ENCODE measurements around the gene CCDC88B. TPM values are rescaled to one million over a fixed set of nuclear protein-coding genes. Genes with fewer than 3 reads are reported as not detected.

The CCDC88B gene
- total RNA-seq, 1 experiment from 2014 or later, result 3.6 TPM

DNA sequence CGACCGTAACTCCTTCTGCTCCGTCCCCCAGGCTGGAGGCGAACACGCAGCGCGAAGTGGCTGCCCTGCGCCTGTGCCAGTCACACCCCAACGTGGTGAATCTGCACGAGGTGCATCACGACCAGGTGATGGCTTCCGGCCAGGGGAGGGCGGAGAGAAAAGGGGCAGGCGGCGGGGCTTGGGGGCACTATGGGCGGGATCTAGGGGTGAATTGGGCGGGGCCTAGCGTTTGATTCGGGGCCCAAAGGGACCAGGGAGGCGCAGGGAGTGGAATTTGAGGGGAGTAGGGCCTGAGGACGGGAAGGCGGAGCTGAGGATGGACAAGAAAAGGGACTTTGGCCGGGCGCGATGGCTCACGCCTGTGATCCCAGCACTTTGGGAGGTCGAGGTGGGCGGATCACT, 28.7 kb downstream of the CCDC88B start:
- Histone ChIP-seq H3K9me3 (no peaks in the 10 kb centered on the region), H3K36me3 (ENCODE audit: control insufficient read depth, insufficient read depth, low read length) (peaks cover 2% of the 10 kb centered on the region), H3K4me3 (ENCODE audit: low read depth, low read length) (no peak overlapping the region), H3K27me3 (replicated peaks; ENCODE audit: control insufficient read depth, insufficient read depth, low read length) (no peaks in the 10 kb centered on the region), H3K4me1 (peaks cover 11% of the 10 kb centered on the region)
- H3K4me3 Mint-ChIP-seq (ENCODE audit: unreplicated experiment), result no peak overlapping the region
- intact Hi-C loops (cut with micrococcal nuclease; ENCODE audit: unreplicated experiment), result no loop called here
- POLR2A ChIA-PET, result no interaction called here
- TF ChIP-seq, protein P1, sequence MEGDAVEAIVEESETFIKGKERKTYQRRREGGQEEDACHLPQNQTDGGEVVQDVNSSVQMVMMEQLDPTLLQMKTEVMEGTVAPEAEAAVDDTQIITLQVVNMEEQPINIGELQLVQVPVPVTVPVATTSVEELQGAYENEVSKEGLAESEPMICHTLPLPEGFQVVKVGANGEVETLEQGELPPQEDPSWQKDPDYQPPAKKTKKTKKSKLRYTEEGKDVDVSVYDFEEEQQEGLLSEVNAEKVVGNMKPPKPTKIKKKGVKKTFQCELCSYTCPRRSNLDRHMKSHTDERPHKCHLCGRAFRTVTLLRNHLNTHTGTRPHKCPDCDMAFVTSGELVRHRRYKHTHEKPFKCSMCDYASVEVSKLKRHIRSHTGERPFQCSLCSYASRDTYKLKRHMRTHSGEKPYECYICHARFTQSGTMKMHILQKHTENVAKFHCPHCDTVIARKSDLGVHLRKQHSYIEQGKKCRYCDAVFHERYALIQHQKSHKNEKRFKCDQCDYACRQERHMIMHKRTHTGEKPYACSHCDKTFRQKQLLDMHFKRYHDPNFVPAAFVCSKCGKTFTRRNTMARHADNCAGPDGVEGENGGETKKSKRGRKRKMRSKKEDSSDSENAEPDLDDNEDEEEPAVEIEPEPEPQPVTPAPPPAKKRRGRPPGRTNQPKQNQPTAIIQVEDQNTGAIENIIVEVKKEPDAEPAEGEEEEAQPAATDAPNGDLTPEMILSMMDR (IDR thresholded peaks at IDR 0.05; ENCODE audit: insufficient read depth in 1 of 2, low read depth in 1 of 2, low read length in 1 of 2, severe bottlenecking in 1 of 2, unreplicated experiment in 1 of 2), result no peak
- no peak for DNase-seq
- peaks cover 15% of the 10 kb centered on the region for H3K4me1 Mint-ChIP-seq (ENCODE audit: low read depth, unreplicated experiment)
- no peak overlapping the region for H3K27ac Mint-ChIP-seq (ENCODE audit: unreplicated experiment)
- no TSS peak for BruUV-seq (replicated peaks)
- H3K36me3 Mint-ChIP-seq (ENCODE audit: insufficient read depth, unreplicated experiment), result peaks cover 89% of the 10 kb centered on the region
- no peaks in the 10 kb centered on the region for H3K9me3 Mint-ChIP-seq (ENCODE audit: unreplicated experiment)
- CTCF ChIA-PET, result no interaction called here
- no peaks in the 10 kb centered on the region for H3K27me3 Mint-ChIP-seq (ENCODE audit: insufficient read depth, unreplicated experiment)

- Histone ChIP-seq H3K36me3 (ENCODE audit: control insufficient read depth, insufficient read depth, low read length) (peaks cover 2% of the 10 kb centered on the region), H3K4me3 (ENCODE audit: low read depth, low read length) (no peak overlapping the region), H3K27me3 (replicated peaks; ENCODE audit: control insufficient read depth, insufficient read depth, low read length) (no peaks in the 10 kb centered on the region), H3K4me1 (peaks cover 13% of the 10 kb centered on the region), H3K9me3 (no peaks in the 10 kb centered on the region)
- no peak overlapping the region for H3K27ac Mint-ChIP-seq (ENCODE audit: unreplicated experiment)
- no peak overlapping the region for H3K4me3 Mint-ChIP-seq (ENCODE audit: unreplicated experiment)
- intact Hi-C loops (cut with micrococcal nuclease; ENCODE audit: unreplicated experiment), result no loop called here
- no peaks in the 10 kb centered on the region for H3K9me3 Mint-ChIP-seq (ENCODE audit: unreplicated experiment)
- no peaks in the 10 kb centered on the region for H3K27me3 Mint-ChIP-seq (ENCODE audit: insufficient read depth, unreplicated experiment)
- ChIA-PET POLR2A (no interaction called here), CTCF (no interaction called here)
- TF ChIP-seq, protein P1 (IDR thresholded peaks at IDR 0.05; ENCODE audit: insufficient read depth in 1 of 2, low read depth in 1 of 2, low read length in 1 of 2, severe bottlenecking in 1 of 2, unreplicated experiment in 1 of 2), result no peak
- DNase-seq, result no peak
- H3K36me3 Mint-ChIP-seq (ENCODE audit: insufficient read depth, unreplicated experiment), result peaks cover 84% of the 10 kb centered on the region
- H3K4me1 Mint-ChIP-seq (ENCODE audit: low read depth, unreplicated experiment), result peaks cover 15% of the 10 kb centered on the region
- BruUV-seq (replicated peaks), result no TSS peak
Observed at GRCh38 chr11:64369440-64370421, 29.7 kb downstream of the CCDC88B start.

DNA sequence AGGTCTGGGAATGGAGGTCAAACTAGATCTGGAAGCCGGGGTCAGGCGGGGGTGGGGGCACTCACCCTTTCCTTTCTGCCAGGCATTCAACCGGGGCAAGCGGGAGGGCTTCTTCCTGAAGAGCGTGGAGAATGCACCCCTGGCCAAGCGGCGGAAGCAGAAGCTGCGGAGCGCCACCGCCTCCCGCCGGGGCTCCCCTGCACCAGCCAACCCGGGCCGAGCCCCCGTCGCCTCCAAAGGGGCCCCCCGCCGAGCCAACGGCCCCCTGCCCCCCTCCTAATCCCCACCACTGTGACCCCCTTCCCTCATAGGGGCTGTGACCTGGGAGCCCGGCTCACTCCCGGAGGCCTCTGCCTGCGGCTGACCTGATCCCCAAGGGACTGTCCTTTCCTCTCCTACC, 31.2 kb downstream of the CCDC88B start:
- no peaks in the 10 kb centered on the region for H3K27me3 Mint-ChIP-seq (ENCODE audit: insufficient read depth, unreplicated experiment)
- BruUV-seq (replicated peaks), result no TSS peak
- no peak for DNase-seq
- POLR2A ChIA-PET, result no interaction called here
- no peaks in the 10 kb centered on the region for H3K9me3 Mint-ChIP-seq (ENCODE audit: unreplicated experiment)
- no peak overlapping the region for H3K4me3 Mint-ChIP-seq (ENCODE audit: unreplicated experiment)
- H3K36me3 ChIP-seq (ENCODE audit: control insufficient read depth, insufficient read depth, low read length), result no peaks in the 10 kb centered on the region; the same call in 1 of the 2 replicates
- H3K36me3 Mint-ChIP-seq (ENCODE audit: insufficient read depth, unreplicated experiment), result peaks cover 69% of the 10 kb centered on the region
- CTCF ChIA-PET, result interaction anchor here (0.6 kb wide), 2 partner anchors 52 to 62 kb away, joined by 3 to 4 read pairs; no protein-coding TSS in a partner anchor
- peaks cover 14% of the 10 kb centered on the region for H3K4me1 Mint-ChIP-seq (ENCODE audit: low read depth, unreplicated experiment)
- H3K4me1 ChIP-seq, result peaks cover 11% of the 10 kb centered on the region
- TF ChIP-seq, protein P1 (IDR thresholded peaks at IDR 0.05; ENCODE audit: insufficient read depth in 1 of 2, low read depth in 1 of 2, low read length in 1 of 2, severe bottlenecking in 1 of 2, unreplicated experiment in 1 of 2), result no peak
- no peak overlapping the region for H3K4me3 ChIP-seq (ENCODE audit: low read depth, low read length)
- intact Hi-C loops (cut with micrococcal nuclease; ENCODE audit: unreplicated experiment), result no loop called here
- H3K9me3 ChIP-seq, result no peaks in the 10 kb centered on the region
- no peak overlapping the region for H3K27ac Mint-ChIP-seq (ENCODE audit: unreplicated experiment)
- H3K27me3 ChIP-seq (replicated peaks; ENCODE audit: control insufficient read depth, insufficient read depth, low read length), result no peaks in the 10 kb centered on the region

Data from Caco-2 (cell line).